Activated CD4-positive, CD25-positive, alpha-beta regulatory T cell treated with anti-CD3 and anti-CD28 coated beads, Interleukin-2, amount 50 U/mL, for 72 hours (primary cell): ENCODE results near the gene KLHL40.
"Not testable (repeated sequence)": the region's sequence is repeated elsewhere in the genome, so short reads cannot be mapped to it uniquely, and the experiment has no call there.

Experiments used
- DNase-seq: peaks from one replicate; pipeline ENCODE4 v3.0.0; 2021

Gene KLHL40

GRCh38 chr3:42705962-42706585, 20.7 kb downstream of the KLHL40 start:
- peak; percentile 24 for DNase-seq

GRCh38 chr3:42706721-42707619, 21.6 kb downstream of the KLHL40 start:
- DNase-seq = peak; percentile 26

GRCh38 chr3:42707620-42708355, 22.5 kb downstream of the KLHL40 start:
- peak; percentile 19 for DNase-seq

- no peak for DNase-seq
These were observed 23.3 kb downstream of the KLHL40 start for GRCh38 chr3:42708611-42709151.

GRCh38 chr3:42709621-42710020, 24.3 kb downstream of the KLHL40 start:
- peak; percentile 26 for DNase-seq

- DNase-seq = peak; percentile 9
These were observed 25.1 kb downstream of the KLHL40 start for GRCh38 chr3:42710323-42711021.

GRCh38 chr3:42711491-42712343, 26.4 kb downstream of the KLHL40 start:
- DNase-seq = peak; percentile 14

- DNase-seq = peak; percentile 17
These were observed 27.0 kb downstream of the KLHL40 start for GRCh38 chr3:42712344-42712648.

- peak; percentile 16 for DNase-seq
These were observed 27.5 kb downstream of the KLHL40 start for GRCh38 chr3:42712688-42713372.

- no peak for DNase-seq
These were observed 28.4 kb downstream of the KLHL40 start for GRCh38 chr3:42713747-42714146.

GRCh38 chr3:42714171-42714852, 29.0 kb downstream of the KLHL40 start:
- DNase-seq = no peak

- DNase-seq = no peak
These were observed 32.0 kb downstream of the KLHL40 start for GRCh38 chr3:42717306-42717705.

- no peak for DNase-seq
These were observed 33.0 kb downstream of the KLHL40 start for GRCh38 chr3:42718338-42718737.

- DNase-seq = no peak
These were observed 33.7 kb downstream of the KLHL40 start for GRCh38 chr3:42719002-42719401.

- DNase-seq = no peak
These were observed 34.8 kb downstream of the KLHL40 start for GRCh38 chr3:42720126-42720525.

- DNase-seq = no peak
These were observed 36.4 kb downstream of the KLHL40 start for GRCh38 chr3:42721690-42722089.

GRCh38 chr3:42722442-42722841, 37.1 kb downstream of the KLHL40 start:
- DNase-seq = not testable (repeated sequence)

- no peak for DNase-seq
These were observed 37.9 kb downstream of the KLHL40 start for GRCh38 chr3:42723219-42723618.

- DNase-seq = no peak
These were observed 40.1 kb downstream of the KLHL40 start for GRCh38 chr3:42725454-42725853.

GRCh38 chr3:42728056-42728455, 42.7 kb downstream of the KLHL40 start:
- DNase-seq = no peak
